Osteoblast (primary cell): Measurements from ENCODE around the gene STAT6. TPM values are rescaled to one million over a fixed set of nuclear protein-coding genes. Genes with fewer than 3 reads are reported as not detected.
A peak's percentile ranks its signal among the peaks of the same experiment; 100 is the strongest.

Experiments used
- DNase-seq: peaks from one replicate; pipeline ENCODE4 v3.0.0; 2011; ENCODE audit warnings: low spot score, mixed read lengths; ENCODE audit not compliant: insufficient read length; ENCODE audit errors: missing footprints
- H2AFZ ChIP-seq: 2 replicates; pipeline ENCODE4 v1.6.0; 2011; ENCODE audit warnings: mild to moderate bottlenecking, low read length
- H3K27ac ChIP-seq: 2 replicates; pipeline ENCODE4 v1.5.1; 2011; ENCODE audit warnings: mild to moderate bottlenecking, low read depth, low read length, moderate library complexity
- H3K27me3 ChIP-seq: 2 replicates; pipeline ENCODE4 v1.6.0; 2012; ENCODE audit warnings: mild to moderate bottlenecking, control low read depth, inconsistent platforms, low read length, moderate library complexity; ENCODE audit not compliant: insufficient read depth
- H3K36me3 ChIP-seq: 2 replicates; pipeline ENCODE4 v1.5.1; 2011; ENCODE audit warnings: mild to moderate bottlenecking, low read length, control low read depth, moderate library complexity; ENCODE audit not compliant: insufficient read depth
- H3K4me1 ChIP-seq: 2 replicates; pipeline ENCODE4 v1.5.1; 2011; ENCODE audit warnings: mild to moderate bottlenecking, low read length, control low read depth, moderate library complexity; ENCODE audit not compliant: insufficient read depth
- H3K4me2 ChIP-seq: 2 replicates; pipeline ENCODE4 v1.6.0; 2011; ENCODE audit warnings: mild to moderate bottlenecking, low read length; ENCODE audit not compliant: insufficient read depth
- H3K4me3 ChIP-seq: fragments of 200-600 bp; sonication (generic); 3 replicates; pipeline ENCODE4 v1.5.1; 2012; ENCODE audit warnings: mild to moderate bottlenecking, low read length, inconsistent platforms; ENCODE audit not compliant: insufficient read depth
- H3K79me2 ChIP-seq: 2 replicates; pipeline ENCODE4 v1.6.0; 2012; ENCODE audit warnings: mild to moderate bottlenecking, low read length, control low read depth, inconsistent platforms; ENCODE audit not compliant: insufficient read depth
- H3K9me3 ChIP-seq: 2 replicates; pipeline ENCODE4 v1.5.1; 2011; ENCODE audit warnings: low read depth, low read length, control low read depth
- H4K20me1 ChIP-seq: 2 replicates; pipeline ENCODE4 v1.6.0; 2012; ENCODE audit warnings: mild to moderate bottlenecking, low read length, control low read depth; ENCODE audit not compliant: insufficient read depth
- total RNA-seq: library from RNA; depleted of rRNA; stranded (reverse); fragments of >200 nt; gene quantifications from 2 replicates; pipeline ENCODE4 v1.2.3, GENCODE V29; 2012
- TF ChIP-seq, protein P1 (sequence below): IDR thresholded peaks from 2 replicates; pipeline ENCODE4 v1.5.1; 2011; ENCODE audit warnings: mild to moderate bottlenecking, low read depth, low read length, moderate library complexity; ENCODE audit errors: extremely low read depth

The STAT6 gene
- total RNA-seq, 1 donor: 167 TPM

- no peak overlapping the region for H2AFZ ChIP-seq
- H3K9me3 ChIP-seq: peaks cover 1% of the 10 kb centered on the region
- peak; percentile 78 for DNase-seq
- peaks cover 51% of the 10 kb centered on the region for H3K79me2 ChIP-seq
- peak overlapping the region; percentile 95 for H3K4me3 ChIP-seq
- H3K4me1 ChIP-seq: peaks cover 45% of the 10 kb centered on the region
- TF ChIP-seq, protein P1, sequence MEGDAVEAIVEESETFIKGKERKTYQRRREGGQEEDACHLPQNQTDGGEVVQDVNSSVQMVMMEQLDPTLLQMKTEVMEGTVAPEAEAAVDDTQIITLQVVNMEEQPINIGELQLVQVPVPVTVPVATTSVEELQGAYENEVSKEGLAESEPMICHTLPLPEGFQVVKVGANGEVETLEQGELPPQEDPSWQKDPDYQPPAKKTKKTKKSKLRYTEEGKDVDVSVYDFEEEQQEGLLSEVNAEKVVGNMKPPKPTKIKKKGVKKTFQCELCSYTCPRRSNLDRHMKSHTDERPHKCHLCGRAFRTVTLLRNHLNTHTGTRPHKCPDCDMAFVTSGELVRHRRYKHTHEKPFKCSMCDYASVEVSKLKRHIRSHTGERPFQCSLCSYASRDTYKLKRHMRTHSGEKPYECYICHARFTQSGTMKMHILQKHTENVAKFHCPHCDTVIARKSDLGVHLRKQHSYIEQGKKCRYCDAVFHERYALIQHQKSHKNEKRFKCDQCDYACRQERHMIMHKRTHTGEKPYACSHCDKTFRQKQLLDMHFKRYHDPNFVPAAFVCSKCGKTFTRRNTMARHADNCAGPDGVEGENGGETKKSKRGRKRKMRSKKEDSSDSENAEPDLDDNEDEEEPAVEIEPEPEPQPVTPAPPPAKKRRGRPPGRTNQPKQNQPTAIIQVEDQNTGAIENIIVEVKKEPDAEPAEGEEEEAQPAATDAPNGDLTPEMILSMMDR: no peak
- peaks cover 7% of the 10 kb centered on the region for H3K36me3 ChIP-seq
- H3K27me3 ChIP-seq: no peaks in the 10 kb centered on the region
- peak overlapping the region; percentile 40 for H3K27ac ChIP-seq
- H3K4me2 ChIP-seq: peak overlapping the region; percentile 89
- H4K20me1 ChIP-seq: peaks cover 29% of the 10 kb centered on the region
Observed at GRCh38 chr12:57128519-57129247, 17.5 kb upstream of the STAT6 start.

DNA sequence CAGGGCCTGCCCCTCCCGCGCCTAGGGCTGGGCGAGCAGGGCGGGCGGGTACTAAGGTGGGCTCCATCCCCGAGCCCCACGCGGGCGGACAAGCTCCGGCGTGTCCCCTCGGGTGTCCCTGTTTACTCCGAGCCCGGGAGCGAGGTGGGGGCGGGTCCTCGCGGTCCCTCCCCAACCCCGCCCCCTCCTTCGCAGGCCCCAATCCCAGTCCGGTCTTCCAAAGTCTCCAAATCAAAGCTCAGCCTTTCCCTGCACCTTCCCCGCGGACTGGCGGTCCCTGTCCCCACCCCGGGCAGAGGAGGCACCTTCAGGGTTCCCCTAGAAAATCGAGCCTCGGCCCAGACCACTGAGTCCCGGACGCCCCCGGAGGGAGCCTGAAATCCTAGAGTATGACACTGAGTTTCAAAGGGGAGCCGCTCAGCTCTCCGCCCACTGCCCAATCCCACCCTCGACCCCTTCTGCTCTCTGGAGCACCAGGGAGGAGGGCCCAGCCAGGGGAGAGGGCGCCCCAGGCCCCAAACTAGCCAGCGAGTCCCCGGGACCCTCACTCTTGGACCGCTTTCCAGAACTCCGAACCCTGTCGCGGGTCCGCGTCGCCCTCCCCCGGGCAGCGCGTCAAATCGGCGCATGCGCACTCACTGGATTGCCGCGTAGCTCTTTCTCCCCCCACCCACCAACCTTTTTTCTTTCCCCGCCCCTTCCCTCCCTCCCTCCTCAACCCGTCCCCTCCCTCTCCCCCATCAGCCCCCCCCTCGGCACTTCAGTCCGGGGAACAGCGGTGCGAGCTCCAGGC, 16.8 kb upstream of the STAT6 start, which contains the start of gene LRP1:
LRP1 (plus strand) TSS at position 758 of the 793 bp plus-strand sequence. CDS start 482 bp downstream, outside the sequence.
- Histone ChIP-seq H3K4me3 (peak within 1 kb of the TSS; percentile 95), H3K27me3 (no peaks in the 10 kb centered on the region), H3K36me3 (peaks cover 7% of the 10 kb centered on the region), H3K4me1 (peaks cover 38% of the 10 kb centered on the region), H4K20me1 (peaks cover 25% of the 10 kb centered on the region), H3K27ac (peak within 1 kb of the TSS; percentile 80), H3K4me2 (peak within 1 kb of the TSS; percentile 89), H2AFZ (peak within 1 kb of the TSS; percentile 87), H3K9me3 (peaks cover 1% of the 10 kb centered on the region), H3K79me2 (peaks cover 45% of the 10 kb centered on the region)
- peak; percentile 96 for DNase-seq
- TF ChIP-seq, protein P1: no peak

- peaks cover 21% of the 10 kb centered on the region for H4K20me1 ChIP-seq
- H3K9me3 ChIP-seq: peaks cover 1% of the 10 kb centered on the region
- H3K79me2 ChIP-seq: peaks cover 38% of the 10 kb centered on the region
- peak overlapping the region; percentile 95 for H3K4me3 ChIP-seq
- peaks cover 31% of the 10 kb centered on the region for H3K4me1 ChIP-seq
- H2AFZ ChIP-seq: no peak overlapping the region
- no peak overlapping the region for H3K27ac ChIP-seq
- H3K4me2 ChIP-seq: peak overlapping the region; percentile 84
- DNase-seq: no peak
- H3K27me3 ChIP-seq: no peaks in the 10 kb centered on the region
- H3K36me3 ChIP-seq: peaks cover 7% of the 10 kb centered on the region
- TF ChIP-seq, protein P1: no peak
Observed at GRCh38 chr12:57127101-57127725, 16.1 kb upstream of the STAT6 start.
